Adrenal gland (tissue), 12 donors: ENCODE data around the gene CLIC4. TPM values are rescaled to one million over a fixed set of nuclear protein-coding genes. Genes with fewer than 3 reads are reported as not detected.
"Not testable (repeated sequence)": the region's sequence is repeated elsewhere in the genome, so short reads cannot be mapped to it uniquely, and the experiment has no call there.

Experiments used
- DNase-seq, 7 donors: peaks; one replicate each; pipeline ENCODE4 v3.0.0-alpha.2; 2019 to 2020
- H3K27ac ChIP-seq, 5 donors: fragments of 200-600 bp; sonication (generic) in 4 of 5; 1 replicate in 3 of 5; 2 replicates in 2 of 5; pipeline versions ENCODE4 v1.5.1 to v1.8.0; 2016 to 2020; ENCODE audit warnings: mild to moderate bottlenecking in 1 of 5
- H3K27me3 ChIP-seq: fragments of 200-600 bp; 2 replicates; pipeline ENCODE4 v1.8.0; 2021
- H3K36me3 ChIP-seq, 2 donors: fragments of 200-600 bp; replicated peaks in 1 of 2; 1 replicate in 1 of 2; 2 replicates in 1 of 2; pipeline versions ENCODE4 v1.5.1 to v1.8.0; 2018 to 2022
- H3K4me1 ChIP-seq, 2 donors: fragments of 200-600 bp; replicated peaks in 1 of 2; 1 replicate in 1 of 2; 2 replicates in 1 of 2; pipeline versions ENCODE4 v1.5.1 to v1.8.0; 2018 to 2021
- H3K4me3 ChIP-seq, 4 donors: fragments of 200-600 bp; sonication (generic) in 3 of 4; one replicate each; pipeline ENCODE4 v1.5.1; 2016 to 2018
- H3K9me3 ChIP-seq, 3 donors: fragments of 200-600 bp; sonication (generic) in 1 of 3; replicated peaks in 1 of 3; 1 replicate in 2 of 3; 2 replicates in 1 of 3; pipeline versions ENCODE4 v1.5.1 to v1.8.0; 2016 to 2021
- POLR2A ChIP-seq, 2 donors: fragments of 450-650 bp; IDR thresholded peaks; one replicate each; pipeline ENCODE4 v1.6.1; 2017; ENCODE audit warnings: antibody characterized with exemption in 2 of 2, mild to moderate bottlenecking in 2 of 2, moderate library complexity in 1 of 2
- WGBS, 4 donors: extraction: QIAGEN DNeasy Blood & Tissue Kit in 2 of 4; methylation state at CpG; one replicate each; pipeline versions ENCODE4 v1.1.5 to v1.1.7; 2013 to 2017; 5-methylcytosine and 5-hydroxymethylcytosine counted together
- intact Hi-C, 2 donors: fragments of 100-400 bp; cut with DNase I; formaldehyde crosslinking; loops; one replicate each; pipeline versions ENCODE4 v1.14.1 to v1.15.0; 2022 to 2023
- polyA plus RNA-seq, 3 donors: library from polyadenylated mRNA; stranded (reverse); fragments of 200-250 nt in 2 of 3; fragments of 350-450 nt in 1 of 3; fragmentation: Illumina TruSeq in 1 of 3; extraction: RNeasy Lipid Tissue Mini Kit (QIAGEN cat#74804) in 1 of 3; gene quantifications; one replicate each; pipeline ENCODE4 v1.2.3, GENCODE V29; 2013 to 2014
- total RNA-seq, 9 donors: library from RNA; depleted of rRNA in 4 of 9; stranded (reverse); fragments of >200 nt in 4 of 9; fragments of 120-200 nt in 1 of 9; fragmentation: NEBNext Ultra II Directional in 1 of 9; extraction: Animal tissue kit (Norgen Biotek cat#: 25700) in 1 of 9; gene quantifications; one replicate each; pipeline versions ENCODE4 v1.1.0 to v1.2.4, GENCODE V29; 2013 to 2023
- TF ChIP-seq, protein P1 (sequence below), 6 experiments: fragments of 450-650 bp in 4 of 6; fragments of 200-600 bp in 2 of 6; sonication (generic) in 1 of 6; IDR thresholded peaks; 1 replicate in 5 of 6; 2 replicates in 1 of 6; pipeline versions ENCODE4 v1.5.1 to v1.8.0; 2016 to 2021; ENCODE audit warnings: antibody characterized with exemption in 6 of 6, mild to moderate bottlenecking in 2 of 6, moderate library complexity in 1 of 6
- donor health status: healthy with polysubstance abuse.
- donor health status: Bipolar disorder and iron deficiency.
- donor health status: DM: yes; HTN: yes; CAD: no.
- donor health status: DM: no; HTN: no; CAD: no.
- donor health status: DM: no; HTN: no; CAD: no.
- donor health status: DM: yes; HTN: yes; CAD: no.

Gene CLIC4
- total and polyA plus RNA-seq, 12 donors, result 26.8 to 166 (median 107) TPM

DNA sequence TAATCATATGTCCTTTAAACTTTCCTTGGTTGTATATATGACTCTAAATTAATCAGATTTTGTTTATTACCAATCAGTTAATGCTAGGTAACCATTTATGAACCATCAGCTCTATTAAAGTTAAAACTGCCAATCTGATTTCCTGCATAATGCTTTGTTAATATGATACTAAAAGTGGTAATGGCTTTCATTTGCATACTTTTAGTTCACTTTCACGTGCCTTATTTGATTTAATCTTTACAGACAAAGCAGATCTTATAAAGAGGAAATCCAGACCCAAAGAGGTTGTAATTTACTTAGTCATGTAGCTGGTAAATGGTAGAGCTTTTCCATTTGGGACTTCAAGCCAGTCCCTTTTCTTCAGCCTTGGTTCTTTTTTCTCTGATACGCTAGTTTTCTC is 61.3 kb downstream of the CLIC4 start:
- Histone ChIP-seq H3K9me3 (no peaks in the 10 kb centered on the region), H3K4me1 (peaks cover 0 to 18% of the 10 kb centered on the region in 2 donors), H3K4me3 (no peak overlapping the region), H3K27me3 (no peaks in the 10 kb centered on the region), H3K27ac (no peak overlapping the region), H3K36me3 (no peaks in the 10 kb centered on the region)
- no peak for DNase-seq
- intact Hi-C loops, result no loop called here
- TF ChIP-seq, protein P1, sequence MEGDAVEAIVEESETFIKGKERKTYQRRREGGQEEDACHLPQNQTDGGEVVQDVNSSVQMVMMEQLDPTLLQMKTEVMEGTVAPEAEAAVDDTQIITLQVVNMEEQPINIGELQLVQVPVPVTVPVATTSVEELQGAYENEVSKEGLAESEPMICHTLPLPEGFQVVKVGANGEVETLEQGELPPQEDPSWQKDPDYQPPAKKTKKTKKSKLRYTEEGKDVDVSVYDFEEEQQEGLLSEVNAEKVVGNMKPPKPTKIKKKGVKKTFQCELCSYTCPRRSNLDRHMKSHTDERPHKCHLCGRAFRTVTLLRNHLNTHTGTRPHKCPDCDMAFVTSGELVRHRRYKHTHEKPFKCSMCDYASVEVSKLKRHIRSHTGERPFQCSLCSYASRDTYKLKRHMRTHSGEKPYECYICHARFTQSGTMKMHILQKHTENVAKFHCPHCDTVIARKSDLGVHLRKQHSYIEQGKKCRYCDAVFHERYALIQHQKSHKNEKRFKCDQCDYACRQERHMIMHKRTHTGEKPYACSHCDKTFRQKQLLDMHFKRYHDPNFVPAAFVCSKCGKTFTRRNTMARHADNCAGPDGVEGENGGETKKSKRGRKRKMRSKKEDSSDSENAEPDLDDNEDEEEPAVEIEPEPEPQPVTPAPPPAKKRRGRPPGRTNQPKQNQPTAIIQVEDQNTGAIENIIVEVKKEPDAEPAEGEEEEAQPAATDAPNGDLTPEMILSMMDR (IDR thresholded peaks at IDR 0.05), result no peak
- TF ChIP-seq POLR2A (IDR thresholded peaks at IDR 0.05), result no peak
- 72 to 88% (median 80%) methylated on average over 2 of the region's 2 CpGs for WGBS, 4 donors

DNA sequence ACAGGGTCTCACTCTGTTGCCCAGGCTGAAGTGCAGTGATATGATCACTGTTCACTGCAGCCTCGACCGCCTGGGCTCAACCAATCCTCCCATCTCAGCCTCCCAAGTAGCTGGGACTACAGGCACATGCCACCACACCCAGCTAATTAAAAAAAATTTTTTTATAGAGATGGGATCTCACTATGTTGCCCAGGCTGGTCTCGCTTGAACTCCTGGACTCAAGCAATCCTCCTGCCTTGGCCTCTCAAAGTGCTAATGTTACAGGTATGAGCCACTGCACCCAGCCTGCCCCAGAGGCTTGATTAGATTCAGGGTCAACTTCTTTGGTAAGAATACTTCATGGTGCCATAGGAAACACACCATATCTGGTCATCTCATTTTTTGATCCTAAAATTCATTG is 66.2 kb downstream of the CLIC4 start:
- H3K9me3 ChIP-seq, H3K27me3 ChIP-seq, intact Hi-C loops, H3K27ac ChIP-seq, DNase-seq, H3K4me3 ChIP-seq, H3K36me3 ChIP-seq, H3K4me1 ChIP-seq: not testable (repeated sequence)
- 93 to 100% (median 96%) methylated on average over 3 of the region's 3 CpGs for WGBS, 4 donors

DNA sequence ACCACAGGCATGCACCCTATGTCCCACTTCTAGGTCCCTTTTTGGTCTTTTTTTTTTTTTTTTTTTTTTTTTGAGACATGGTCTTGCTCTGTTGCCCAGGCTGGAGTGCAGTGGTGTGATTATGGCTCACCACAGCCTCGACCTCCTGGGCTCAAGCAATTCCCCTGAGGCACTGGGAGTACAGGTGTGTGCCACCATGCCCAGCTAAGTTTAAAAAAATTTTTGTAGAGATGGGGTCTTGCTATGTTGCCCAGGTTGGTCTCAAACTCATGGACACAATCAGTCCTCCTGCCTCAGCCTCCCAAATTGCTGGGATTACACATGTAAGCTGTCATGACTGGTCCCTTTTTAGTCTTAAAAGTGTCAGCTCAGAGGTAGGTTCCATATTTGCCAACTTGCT is 75.0 kb downstream of the CLIC4 start:
- not testable (repeated sequence) for H3K36me3 ChIP-seq, H3K9me3 ChIP-seq, DNase-seq, H3K4me1 ChIP-seq, H3K4me3 ChIP-seq, H3K27me3 ChIP-seq, H3K27ac ChIP-seq
- intact Hi-C loops, result loop anchor here in 1 of 2 donors (5.0 kb wide), 1 partner anchor 68 kb away; no protein-coding TSS in a partner anchor
- 73 to 100% (median 89%) methylated on average over 1 of the region's 1 CpG for WGBS, 4 donors

DNA sequence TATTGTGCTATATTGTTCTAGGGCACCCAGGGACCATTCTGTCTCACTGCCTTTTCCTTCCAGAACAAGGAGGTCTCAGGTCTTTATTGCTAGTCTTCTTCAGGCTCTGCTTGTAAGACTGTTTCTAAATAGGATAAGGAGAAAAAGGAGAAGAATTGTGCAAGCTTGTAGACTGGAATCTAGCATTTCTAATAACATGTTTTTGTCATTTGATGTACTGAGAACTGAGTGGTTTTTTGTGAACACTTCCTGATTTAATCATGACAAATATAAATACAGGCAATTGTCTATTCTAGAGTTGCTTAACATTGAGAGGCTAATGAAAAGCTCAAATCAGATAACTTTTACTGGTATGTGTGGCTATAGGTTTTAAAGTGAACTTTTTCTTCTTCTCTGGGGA is 77.6 kb downstream of the CLIC4 start:
- Histone ChIP-seq H3K4me1 (peaks cover 0 to 20% of the 10 kb centered on the region in 2 donors), H3K27ac (no peak overlapping the region), H3K9me3 (no peaks in the 10 kb centered on the region), H3K4me3 (no peak overlapping the region), H3K36me3 (no peaks in the 10 kb centered on the region), H3K27me3 (no peaks in the 10 kb centered on the region)
- TF ChIP-seq POLR2A (IDR thresholded peaks at IDR 0.05), result no peak
- TF ChIP-seq, protein P1 (IDR thresholded peaks at IDR 0.05), result no peak
- intact Hi-C loops, result loop anchor here in 1 of 2 donors (5.0 kb wide), 1 partner anchor 71 kb away; no protein-coding TSS in a partner anchor
- DNase-seq, result no peak

DNA sequence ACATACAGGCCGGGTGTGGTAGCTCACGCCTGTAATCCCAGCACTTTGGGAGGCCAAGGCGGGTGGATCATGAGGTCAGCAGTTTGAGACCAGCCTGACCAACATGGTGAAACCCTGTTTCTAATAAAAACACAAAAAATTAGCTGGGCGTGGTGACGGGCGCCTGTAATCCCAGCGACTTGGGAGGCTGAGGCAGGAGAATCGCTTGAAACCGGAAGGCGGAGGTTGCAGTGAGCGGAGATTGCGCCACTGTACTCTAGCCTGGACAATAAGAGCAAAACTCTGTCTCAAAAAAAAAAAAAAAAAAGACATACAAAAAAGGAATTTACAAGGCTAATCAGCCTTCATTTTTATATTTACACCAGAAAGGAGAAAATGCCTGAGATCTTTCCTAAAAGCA is 78.2 kb downstream of the CLIC4 start:
- H3K4me1 ChIP-seq, result peaks cover 3 to 26% of the 10 kb centered on the region in 2 donors
- intact Hi-C loops, result loop anchor here in 1 of 2 donors (5.0 kb wide), 1 partner anchor 71 kb away; no protein-coding TSS in a partner anchor

DNA sequence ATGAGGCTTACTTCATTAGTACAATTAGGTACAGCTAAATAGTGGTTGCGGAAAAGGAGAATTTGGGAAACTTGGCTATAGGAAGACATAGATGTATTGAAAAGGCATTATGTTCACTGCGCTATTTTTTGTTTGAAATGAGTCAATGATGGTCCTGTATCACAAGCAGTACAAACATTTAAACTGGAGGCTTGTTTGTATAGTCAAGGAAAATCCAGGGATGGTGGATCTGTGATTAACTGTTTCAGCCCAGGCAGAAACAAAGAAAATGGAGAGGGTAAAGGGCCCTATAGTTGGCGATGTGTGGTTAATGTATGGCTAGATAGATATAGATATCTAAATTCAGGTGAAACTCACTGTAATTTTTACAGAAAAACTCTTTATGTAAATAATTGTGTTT is 79.9 kb downstream of the CLIC4 start:
- Histone ChIP-seq H3K36me3 (no peaks in the 10 kb centered on the region), H3K4me1 (peaks cover 6 to 43% of the 10 kb centered on the region in 2 donors), H3K27ac (no peak overlapping the region), H3K4me3 (no peak overlapping the region), H3K27me3 (no peaks in the 10 kb centered on the region), H3K9me3 (no peaks in the 10 kb centered on the region)
- intact Hi-C loops, result no loop called here
- TF ChIP-seq, protein P1 (IDR thresholded peaks at IDR 0.05), result no peak
- no peak for TF ChIP-seq POLR2A (IDR thresholded peaks at IDR 0.05)
- WGBS, 4 donors, result 95 to 98% (median 96%) methylated on average over 3 of the region's 3 CpGs
- DNase-seq, result no peak

More for the DNA sequence above, 78.2 kb downstream of the CLIC4 start:
- DNase-seq, result peak in 2 of 7 donors; percentile 6 to 32
- H3K36me3 ChIP-seq, H3K27ac ChIP-seq, H3K27me3 ChIP-seq, H3K9me3 ChIP-seq, H3K4me3 ChIP-seq: not testable (repeated sequence)
- 89 to 95% (median 93%) methylated on average over 12 of the region's 12 CpGs for WGBS, 4 donors
